HG03520 (cell line): ENCODE measurements around the gene PLXNA3.

Source experiments
- ATAC-seq: cut with Tn5 transposase; IDR thresholded peaks from one replicate; pipeline ENCODE4 v1.9.1; 2021; ENCODE audit warnings: mild to moderate bottlenecking, moderate library complexity; ENCODE audit not compliant: unreplicated experiment

Gene PLXNA3

GRCh38 chrX:154457491-154458115, 478 bp upstream of the PLXNA3 start:
- peak; percentile 57 for ATAC-seq

- ATAC-seq: no peak
These were observed 1.1 kb downstream of the PLXNA3 start for GRCh38 chrX:154458954-154459778.

GRCh38 chrX:154459832-154460231, 1.8 kb downstream of the PLXNA3 start:
- no peak for ATAC-seq

- ATAC-seq: no peak
These were observed 2.2 kb downstream of the PLXNA3 start for GRCh38 chrX:154460326-154460725.

GRCh38 chrX:154462396-154462795, 4.3 kb downstream of the PLXNA3 start:
- ATAC-seq: no peak

GRCh38 chrX:154463611-154464220, 5.6 kb downstream of the PLXNA3 start:
- no peak for ATAC-seq

- no peak for ATAC-seq
These were observed 6.8 kb downstream of the PLXNA3 start for GRCh38 chrX:154464806-154465365.

GRCh38 chrX:154465601-154466000, 7.5 kb downstream of the PLXNA3 start:
- ATAC-seq: no peak

GRCh38 chrX:154466036-154466435, 8.0 kb downstream of the PLXNA3 start:
- no peak for ATAC-seq

GRCh38 chrX:154466907-154467306, 8.8 kb downstream of the PLXNA3 start:
- ATAC-seq: no peak

GRCh38 chrX:154467556-154467955, 9.5 kb downstream of the PLXNA3 start:
- ATAC-seq: no peak

GRCh38 chrX:154468217-154468616, 10.1 kb downstream of the PLXNA3 start:
- no peak for ATAC-seq

- no peak for ATAC-seq
These were observed 11.0 kb downstream of the PLXNA3 start for GRCh38 chrX:154469114-154469513.

GRCh38 chrX:154469880-154470279, 11.8 kb downstream of the PLXNA3 start:
- ATAC-seq: no peak

GRCh38 chrX:154470434-154470833, 12.4 kb downstream of the PLXNA3 start:
- no peak for ATAC-seq

GRCh38 chrX:154470914-154471568, 13.0 kb downstream of the PLXNA3 start:
- ATAC-seq: no peak

GRCh38 chrX:154471839-154472684, 14.0 kb downstream of the PLXNA3 start:
- no peak for ATAC-seq

- no peak for ATAC-seq
These were observed 14.9 kb downstream of the PLXNA3 start for GRCh38 chrX:154472685-154473632.

- ATAC-seq: no peak
These were observed 15.6 kb downstream of the PLXNA3 start for GRCh38 chrX:154473683-154474082.
